G401 (cell line): ENCODE measurements around the gene PRKCB. TPM values are rescaled to one million over a fixed set of nuclear protein-coding genes. Genes with fewer than 3 reads are reported as not detected.
"Not testable (repeated sequence)": the region's sequence is repeated elsewhere in the genome, so short reads cannot be mapped to it uniquely, and the experiment has no call there.

Experiments
- DNase-seq: peaks from one replicate; pipeline ENCODE4 v3.0.0-alpha.2; 2015; ENCODE audit warnings: low spot score
- in situ Hi-C: cut with HindIII; loops from 2 replicates; pipeline ENCODE4 v1.10.0; 2016; ENCODE audit warnings: low sequenced_read_pairs, mixed read lengths
- total RNA-seq: library from RNA; depleted of rRNA; stranded (reverse); fragments of >200 nt; shearing (Covaris generic); gene quantifications from 2 replicates; pipeline ENCODE4 v1.2.3, GENCODE V29; 2014

The PRKCB gene
- total RNA-seq, 1 experiment from 2014 or later, result not detected

DNA sequence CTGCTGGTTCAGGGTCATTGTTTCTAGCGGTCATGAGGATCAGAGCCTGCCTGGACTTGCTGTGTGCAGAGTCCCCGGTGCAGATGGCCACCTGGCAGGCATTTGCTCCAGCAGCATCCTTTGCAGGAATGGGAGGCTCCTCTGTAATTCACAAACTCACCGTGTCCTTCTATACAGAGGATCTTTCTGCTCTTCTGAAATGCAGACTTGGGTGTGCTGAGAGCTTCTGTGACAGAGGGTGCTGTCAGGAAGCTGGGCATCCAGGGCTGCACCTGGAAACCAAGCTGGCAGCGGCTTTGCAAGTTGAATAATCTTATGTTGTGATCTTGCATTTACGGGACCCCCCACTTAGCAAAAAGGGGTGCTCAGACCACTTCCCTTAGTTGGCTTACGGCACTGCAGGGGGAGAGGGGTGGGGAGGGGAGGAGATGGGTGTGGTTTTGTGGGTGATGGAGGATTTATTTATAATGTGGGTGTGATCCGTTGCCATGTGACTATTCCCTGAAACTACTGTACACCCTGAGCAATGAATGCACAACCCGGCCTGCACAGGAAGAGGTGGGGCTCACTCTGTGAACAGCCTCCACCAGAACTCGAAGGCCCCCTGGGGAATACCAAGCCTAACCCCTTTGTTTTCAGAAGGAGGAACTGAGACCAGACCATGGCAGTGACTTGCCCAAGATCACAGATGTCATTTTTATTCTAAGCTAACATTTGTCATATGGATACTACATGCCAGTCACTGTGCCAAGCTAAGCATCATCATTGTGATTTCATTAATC lies 178.3 kb downstream of the PRKCB start:
- in situ Hi-C loops, result no loop called here
- DNase-seq, result peak; percentile 82

DNA sequence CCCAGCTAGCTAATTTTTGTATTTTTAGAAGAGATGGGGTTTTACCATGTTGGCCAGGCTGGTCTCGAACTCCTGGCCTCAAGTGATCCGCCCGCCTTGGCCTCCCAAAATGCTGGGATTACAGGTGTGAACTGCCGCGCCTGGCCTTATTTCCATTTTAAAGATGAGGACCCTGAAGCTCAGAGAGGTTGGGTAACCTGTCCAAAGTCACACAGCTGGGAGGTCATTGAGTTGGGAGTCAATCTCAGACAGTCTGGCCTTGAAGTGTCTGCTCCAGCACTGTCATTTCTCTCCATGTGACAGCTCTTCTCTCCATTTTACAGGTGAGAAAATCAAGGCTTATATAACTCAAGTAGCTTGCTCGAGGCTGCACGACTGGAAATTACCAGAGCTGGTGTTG lies 179.2 kb downstream of the PRKCB start:
- in situ Hi-C loops, result not testable (repeated sequence)

GRCh38 chr16:24015923-24016322 lies 180.1 kb downstream of the PRKCB start:
- in situ Hi-C loops, result no loop called here

More for the DNA sequence above, 179.2 kb downstream of the PRKCB start:
- DNase-seq, result not testable (repeated sequence)

GRCh38 chr16:24018485-24018884 lies 182.7 kb downstream of the PRKCB start:
- DNase-seq, result no peak
- in situ Hi-C loops, result no loop called here

More at GRCh38 chr16:24015923-24016322, 180.1 kb downstream of the PRKCB start:
- no peak for DNase-seq

- DNase-seq, result no peak
- in situ Hi-C loops, result no loop called here
Measured at GRCh38 chr16:24022797-24023196, 187.0 kb downstream of the PRKCB start.

DNA sequence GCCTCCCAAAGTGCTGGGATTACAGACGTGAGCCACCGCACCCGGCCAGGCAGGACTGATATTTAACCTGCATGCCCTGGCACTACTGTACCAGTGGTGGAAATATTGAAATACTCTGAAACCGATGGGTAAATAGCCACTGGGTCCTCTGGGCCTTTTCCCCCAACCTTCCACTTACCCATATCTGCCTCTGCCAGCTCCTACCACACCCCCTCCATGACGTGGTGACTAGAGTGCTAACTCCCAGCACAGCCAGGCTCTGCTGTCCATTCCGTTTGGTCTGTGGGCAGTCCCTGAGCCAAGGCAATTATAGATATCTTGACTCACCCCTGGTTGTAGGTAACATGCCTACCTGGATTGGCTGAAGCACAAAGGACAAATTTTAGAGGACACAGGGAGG lies 187.8 kb downstream of the PRKCB start:
- in situ Hi-C loops, result no loop called here

DNA sequence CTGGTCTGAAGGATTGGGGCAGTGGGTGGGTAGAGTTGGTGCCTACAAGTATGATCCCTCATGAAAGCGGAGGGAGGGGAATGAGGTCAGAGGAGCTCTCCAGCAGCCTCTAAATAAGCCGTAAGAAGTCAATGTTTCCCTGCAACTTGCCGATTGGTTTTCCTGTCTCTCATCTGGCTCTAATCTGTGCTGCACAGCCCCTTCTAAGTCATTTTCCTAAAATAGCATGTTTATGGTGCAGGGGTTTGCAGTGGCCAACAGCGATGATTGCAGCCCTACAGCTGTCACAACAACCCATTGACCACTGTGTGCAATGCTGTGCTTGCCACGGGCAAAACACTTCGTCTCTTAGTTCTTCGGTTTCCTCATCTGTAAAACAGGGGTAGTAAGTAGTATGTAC lies 189.2 kb downstream of the PRKCB start:
- in situ Hi-C loops, result no loop called here

More for the DNA sequence above, 187.8 kb downstream of the PRKCB start:
- DNase-seq, result no peak

DNA sequence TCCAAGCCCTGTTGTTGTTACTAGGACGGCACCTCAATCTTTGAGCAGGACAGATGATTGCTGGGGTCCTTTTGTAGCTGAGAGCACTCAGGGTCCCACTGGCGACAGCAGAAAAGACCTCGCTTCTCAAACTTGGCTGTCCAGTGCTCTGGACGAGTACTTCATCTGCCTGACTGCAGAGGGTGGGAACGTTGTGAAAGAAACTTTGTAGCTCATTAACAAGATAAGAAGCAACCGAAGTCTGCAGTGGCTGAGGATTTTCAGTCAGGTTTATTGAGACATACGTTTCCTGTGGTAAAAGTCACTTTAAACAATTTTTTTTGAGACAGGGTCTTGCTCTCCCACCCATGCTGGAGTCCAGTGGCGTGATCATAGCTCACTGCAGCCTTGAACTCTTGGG lies 191.7 kb downstream of the PRKCB start:
- DNase-seq, result no peak
- in situ Hi-C loops, result no loop called here

More for the DNA sequence above, 189.2 kb downstream of the PRKCB start:
- DNase-seq, result no peak

DNA sequence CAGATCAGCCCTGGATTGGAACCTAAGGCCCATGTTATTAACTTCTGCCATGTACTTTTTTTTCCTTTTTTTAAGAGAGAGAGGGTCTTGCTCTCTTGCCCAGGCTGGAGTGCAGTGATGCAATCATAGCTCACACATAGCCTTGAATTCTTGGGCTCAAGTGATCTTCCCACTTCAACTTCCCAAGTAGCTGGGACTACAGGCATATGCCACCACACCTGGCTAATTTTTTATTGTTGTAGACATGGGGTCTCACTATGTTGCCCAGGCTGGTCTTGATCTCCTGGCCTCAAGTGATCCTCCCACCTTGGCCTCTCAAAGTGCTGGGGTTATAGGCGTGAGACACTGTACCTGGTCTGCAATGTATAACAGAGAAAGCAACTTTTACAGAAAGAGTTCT lies 194.1 kb downstream of the PRKCB start:
- DNase-seq, in situ Hi-C loops: not testable (repeated sequence)

DNA sequence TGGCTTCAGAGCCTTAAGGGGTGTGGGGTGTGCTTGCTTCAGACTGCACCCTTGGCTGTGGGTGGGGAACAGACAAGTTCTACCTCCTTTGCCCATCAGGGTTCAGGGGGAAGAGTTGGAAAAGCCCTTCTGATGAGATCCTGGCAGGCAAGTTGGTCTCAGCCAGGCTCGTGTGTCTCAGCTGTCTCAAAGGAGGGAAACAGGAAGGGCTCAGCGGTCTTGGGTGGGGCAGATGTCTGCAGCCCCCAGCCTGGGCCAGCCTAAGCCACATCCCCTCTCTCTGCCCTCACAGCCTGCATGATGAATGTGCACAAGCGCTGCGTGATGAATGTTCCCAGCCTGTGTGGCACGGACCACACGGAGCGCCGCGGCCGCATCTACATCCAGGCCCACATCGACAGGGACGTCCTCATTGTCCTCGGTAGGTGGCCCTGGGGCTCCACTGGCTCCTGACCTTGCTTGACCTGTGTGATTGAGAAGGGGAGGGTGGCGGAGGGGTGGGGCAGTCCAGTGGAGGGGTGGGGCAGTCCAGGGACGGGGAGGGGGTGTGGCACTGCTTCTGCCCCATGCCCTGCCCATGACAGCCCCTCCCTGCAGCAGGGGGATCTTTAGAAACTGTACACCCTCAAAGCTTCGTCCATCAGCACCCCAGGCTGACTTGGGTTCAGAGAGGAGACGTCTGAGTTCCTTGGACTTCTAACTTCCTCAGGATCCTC lies 199.5 kb downstream of the PRKCB start:
- DNase-seq, result no peak
- in situ Hi-C loops, result no loop called here

GRCh38 chr16:24036038-24036543 lies 200.3 kb downstream of the PRKCB start:
- in situ Hi-C loops, result no loop called here

GRCh38 chr16:24036614-24037013 lies 200.8 kb downstream of the PRKCB start:
- in situ Hi-C loops, result no loop called here
- DNase-seq, result peak; percentile 72

More at GRCh38 chr16:24036038-24036543, 200.3 kb downstream of the PRKCB start:
- DNase-seq, result no peak

DNA sequence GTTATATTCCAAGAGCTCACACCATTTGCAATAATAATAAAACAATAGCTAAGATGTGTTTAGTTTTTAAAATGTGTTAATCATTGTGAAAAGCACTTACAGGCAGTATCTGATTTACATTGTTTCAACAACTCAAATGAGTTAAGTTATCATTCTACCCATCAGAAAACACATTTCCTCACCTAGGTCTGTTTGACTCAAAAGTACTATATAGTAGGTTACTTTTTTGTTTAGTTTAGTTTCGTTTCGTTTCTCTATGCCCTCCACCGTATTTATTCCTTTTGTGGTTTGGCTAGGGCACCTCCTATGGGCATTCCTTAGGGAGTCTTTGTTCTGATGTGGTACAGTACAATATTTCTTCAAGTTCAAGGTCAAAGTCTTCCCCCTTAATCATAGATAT lies 201.6 kb downstream of the PRKCB start:
- DNase-seq, result no peak
- in situ Hi-C loops, result no loop called here

GRCh38 chr16:24041834-24042631 lies 206.2 kb downstream of the PRKCB start:
- DNase-seq, result peak; percentile 77
- in situ Hi-C loops, result no loop called here

- DNase-seq, result no peak
- in situ Hi-C loops, result no loop called here
Measured at GRCh38 chr16:24044467-24044866, 208.7 kb downstream of the PRKCB start.

- DNase-seq, result peak; percentile 3
- in situ Hi-C loops, result no loop called here
Measured at GRCh38 chr16:24045641-24046040, 209.9 kb downstream of the PRKCB start.

DNA sequence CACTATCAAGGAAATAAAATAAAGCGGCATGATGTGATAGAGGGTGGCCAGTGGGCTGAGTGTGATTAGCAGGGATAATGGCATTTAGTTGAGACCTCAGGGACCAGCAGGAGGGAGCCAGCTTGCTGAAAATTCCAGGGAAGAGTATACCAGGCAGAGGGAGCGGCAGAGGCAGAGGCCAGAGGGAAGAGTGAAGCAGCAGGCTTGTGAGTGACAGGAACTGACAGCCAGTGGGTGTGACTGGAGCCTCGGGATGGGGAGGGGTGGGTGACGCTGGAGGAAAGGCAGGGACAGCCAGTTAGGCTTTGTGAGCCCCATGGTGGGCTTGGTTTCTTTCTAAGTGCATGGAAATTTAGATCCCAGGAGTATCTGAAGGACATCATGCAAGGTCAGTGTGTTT lies 210.7 kb downstream of the PRKCB start:
- no peak for DNase-seq

DNA sequence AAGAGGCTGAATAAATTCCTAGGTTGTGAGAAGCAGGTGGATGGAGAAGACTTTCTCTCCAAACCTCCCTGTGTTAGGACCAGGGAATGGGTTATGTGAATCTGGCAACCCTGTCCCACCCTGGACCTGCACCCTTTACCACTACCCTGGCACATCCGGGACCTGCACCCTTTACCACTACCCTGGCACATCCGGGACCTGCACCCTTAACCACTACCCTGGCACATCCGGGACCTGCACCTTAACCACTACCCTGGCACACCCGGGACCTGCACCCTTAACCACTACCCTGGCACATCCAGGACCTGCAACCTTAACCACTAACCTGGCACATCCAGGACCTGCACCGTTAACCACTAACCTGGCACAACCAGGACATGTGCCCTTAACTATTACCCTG lies 213.3 kb downstream of the PRKCB start:
- DNase-seq, result no peak
- in situ Hi-C loops, result no loop called here

More for the DNA sequence above, 210.7 kb downstream of the PRKCB start:
- in situ Hi-C loops, result no loop called here

DNA sequence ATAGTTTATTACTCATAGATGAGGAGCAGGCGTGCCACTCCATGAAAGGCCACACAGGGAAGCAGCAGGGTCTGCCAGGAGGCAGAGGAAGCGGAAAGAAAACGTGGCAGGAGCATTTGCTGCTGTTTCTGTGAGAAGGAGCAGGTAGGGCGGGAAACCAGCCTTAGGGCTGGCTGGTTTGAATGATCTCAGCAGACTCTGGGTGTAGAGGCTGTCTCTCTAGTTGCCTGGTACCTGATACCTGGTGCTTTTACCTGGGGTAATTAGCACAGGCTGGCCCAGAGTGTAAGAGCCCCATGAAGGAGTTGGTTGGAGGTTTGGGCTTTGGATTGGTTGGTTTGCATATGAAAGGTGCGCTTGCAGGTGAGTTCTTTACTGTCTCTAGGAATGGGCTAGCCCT lies 215.3 kb downstream of the PRKCB start:
- DNase-seq, result no peak
- in situ Hi-C loops, result no loop called here
